Esophagus squamous epithelium (tissue), 4 donors: ENCODE measurements around the gene GSE1.

ENCODE experiments used
- CTCF ChIP-seq, 6 experiments: fragments of 450-650 bp in 4 of 6; fragments of 200-600 bp in 2 of 6; sonication (generic) in 2 of 6; IDR thresholded peaks; one replicate each; pipeline ENCODE4 v1.5.1; 2016 to 2019; ENCODE audit warnings: antibody characterized with exemption in 6 of 6, mild to moderate bottlenecking in 4 of 6, moderate library complexity in 4 of 6
- POLR2A ChIP-seq, 4 donors: fragments of 450-650 bp; IDR thresholded peaks; one replicate each; pipeline ENCODE4 v1.6.1; 2017; ENCODE audit warnings: antibody characterized with exemption in 4 of 4, mild to moderate bottlenecking in 4 of 4, moderate library complexity in 3 of 4

DNA sequence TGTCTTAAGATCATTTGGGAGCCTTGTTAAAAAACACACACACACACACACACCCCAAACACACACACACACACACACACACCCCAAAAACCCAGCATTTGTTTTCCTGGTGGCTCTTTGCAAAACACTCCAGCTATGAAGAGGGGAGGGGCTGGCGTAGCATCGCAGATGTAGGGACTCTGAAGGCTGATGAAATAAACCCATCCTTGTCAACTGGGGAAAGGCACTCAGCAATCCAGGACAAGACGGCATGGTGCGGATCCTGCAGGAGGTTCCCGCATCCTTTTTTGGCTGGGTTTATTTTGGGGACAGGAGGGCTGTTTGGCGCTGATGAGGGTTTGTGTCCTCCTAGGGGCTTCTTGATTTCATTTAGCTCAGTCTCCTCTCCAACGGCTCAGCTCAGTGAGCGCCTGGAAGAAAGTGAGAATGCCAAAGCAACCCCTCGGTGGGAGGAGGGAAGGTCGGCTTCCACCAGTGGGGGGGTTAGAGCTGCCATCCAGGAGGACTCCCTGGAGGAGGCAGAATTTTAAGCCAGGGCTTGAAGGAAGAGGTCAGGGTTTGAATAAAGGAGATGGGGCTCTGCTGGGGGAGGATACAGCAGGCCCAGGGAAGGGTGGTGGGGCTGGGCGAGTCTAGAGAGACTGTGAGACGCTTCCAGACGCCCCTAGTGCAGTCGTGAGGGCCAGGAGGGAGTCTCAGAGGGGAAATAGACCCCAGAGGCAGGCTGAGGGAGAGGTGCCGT is 12.4 kb upstream of the GSE1 start:
- TF ChIP-seq CTCF (IDR thresholded peaks at IDR 0.05) (no peak), POLR2A (IDR thresholded peaks at IDR 0.05) (no peak)
